ENCODE measurements around the gene DPP10.

DNA sequence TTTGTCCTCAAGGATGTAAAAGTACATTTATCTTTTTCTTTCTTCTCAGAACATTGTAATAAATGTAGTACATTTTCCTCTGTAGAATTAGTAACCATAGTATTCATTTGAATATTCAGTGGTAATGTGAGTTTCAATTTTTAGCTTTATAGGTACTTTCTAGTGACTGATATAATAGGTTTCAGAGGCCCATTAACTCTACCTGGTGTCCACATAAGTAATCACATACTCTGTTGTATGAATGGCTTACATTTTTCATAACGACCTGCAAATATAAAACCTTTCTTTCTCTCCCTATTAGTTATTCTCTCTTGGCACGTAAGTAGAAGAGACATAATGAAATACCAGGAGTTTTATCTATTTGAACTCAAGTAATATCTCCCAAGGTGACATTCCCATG, 1017.6 kb downstream of the DPP10 start:
- TF ChIP-seq, protein P1, sequence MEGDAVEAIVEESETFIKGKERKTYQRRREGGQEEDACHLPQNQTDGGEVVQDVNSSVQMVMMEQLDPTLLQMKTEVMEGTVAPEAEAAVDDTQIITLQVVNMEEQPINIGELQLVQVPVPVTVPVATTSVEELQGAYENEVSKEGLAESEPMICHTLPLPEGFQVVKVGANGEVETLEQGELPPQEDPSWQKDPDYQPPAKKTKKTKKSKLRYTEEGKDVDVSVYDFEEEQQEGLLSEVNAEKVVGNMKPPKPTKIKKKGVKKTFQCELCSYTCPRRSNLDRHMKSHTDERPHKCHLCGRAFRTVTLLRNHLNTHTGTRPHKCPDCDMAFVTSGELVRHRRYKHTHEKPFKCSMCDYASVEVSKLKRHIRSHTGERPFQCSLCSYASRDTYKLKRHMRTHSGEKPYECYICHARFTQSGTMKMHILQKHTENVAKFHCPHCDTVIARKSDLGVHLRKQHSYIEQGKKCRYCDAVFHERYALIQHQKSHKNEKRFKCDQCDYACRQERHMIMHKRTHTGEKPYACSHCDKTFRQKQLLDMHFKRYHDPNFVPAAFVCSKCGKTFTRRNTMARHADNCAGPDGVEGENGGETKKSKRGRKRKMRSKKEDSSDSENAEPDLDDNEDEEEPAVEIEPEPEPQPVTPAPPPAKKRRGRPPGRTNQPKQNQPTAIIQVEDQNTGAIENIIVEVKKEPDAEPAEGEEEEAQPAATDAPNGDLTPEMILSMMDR (IDR thresholded peaks at IDR 0.05; ENCODE audit: low read length) = no peak
- no peak for TF ChIP-seq EZH2 (IDR thresholded peaks at IDR 0.05; ENCODE audit: borderline replicate concordance, low read length)

Measured in OCI-LY1 (cell line).